ENCODE measurements around the gene SPEM2. TPM values are rescaled to one million over a fixed set of nuclear protein-coding genes. Genes with fewer than 3 reads are reported as not detected.

SPEM2 gene
- total and polyA plus RNA-seq, 2 of the 4 experiments (the other 2 are of a cell fraction): not detected

DNA sequence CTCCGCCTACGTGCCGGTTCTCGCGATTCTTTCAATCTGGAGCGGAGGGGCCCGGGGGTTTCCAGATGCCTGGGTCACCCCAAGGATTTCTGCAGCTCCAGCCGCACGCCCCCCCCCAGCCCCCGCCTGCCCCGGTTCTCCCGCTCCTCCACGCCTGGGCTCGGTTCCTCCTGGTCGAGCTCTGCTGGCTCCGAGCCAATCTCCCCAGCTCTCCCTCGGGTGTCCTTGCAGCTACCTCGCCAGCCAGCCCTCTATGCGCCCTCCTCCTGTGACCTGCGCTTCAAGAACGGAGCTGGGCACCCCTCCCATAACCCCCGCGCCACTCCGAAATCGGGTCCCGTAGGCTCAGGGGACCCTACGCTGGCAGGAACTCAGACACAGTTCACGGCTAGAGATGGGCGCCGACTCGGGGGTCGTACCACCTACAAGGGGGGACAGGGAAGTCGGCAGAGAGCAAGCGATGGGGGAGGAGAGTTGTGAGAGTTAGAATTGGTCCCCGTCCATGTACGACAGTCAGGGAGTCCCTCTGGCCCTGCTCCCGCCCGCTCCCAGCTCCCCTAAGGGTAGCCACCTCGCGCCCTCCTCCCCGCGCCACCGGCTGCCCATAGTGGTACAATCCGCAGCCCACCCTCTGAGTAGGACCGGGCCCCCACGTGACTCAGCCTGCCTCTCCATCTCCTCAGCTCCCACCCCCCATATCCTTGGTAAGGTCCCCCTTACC, 14.9 kb downstream of the SPEM2 start (continued):
- TF ChIP-seq BHLHE40 (IDR thresholded peaks at IDR 0.05; ENCODE audit: low read depth, low read length) (no peak), RAD21 (IDR thresholded peaks at IDR 0.05; ENCODE audit: low read length) (no peak)

DNA sequence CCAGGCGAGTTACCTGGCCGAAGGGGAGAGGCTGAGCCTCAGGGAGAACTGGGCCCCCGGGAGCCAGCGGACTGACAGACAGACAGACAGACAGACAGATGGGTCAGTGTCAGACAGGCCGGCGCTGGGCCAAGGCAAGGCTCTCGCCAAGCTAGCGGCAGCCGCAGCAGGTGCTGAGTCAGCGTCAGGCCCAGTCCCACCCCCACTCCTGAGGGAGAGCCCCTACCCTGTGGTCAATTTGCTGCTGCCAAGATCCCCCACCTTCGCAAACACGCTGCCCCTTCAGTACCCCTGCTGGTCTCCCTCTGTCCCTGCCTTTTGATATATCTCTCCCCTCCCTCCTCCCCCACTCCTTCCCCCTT, 15.4 kb downstream of the SPEM2 start:
- peaks cover 22% of the 10 kb centered on the region for H3K4me1 ChIP-seq (ENCODE audit: control insufficient read depth, insufficient read depth, low read length)
- dilution Hi-C loops (cut with HindIII; ENCODE audit: low sequenced_read_pairs, unreplicated experiment) (no loop called here), intact Hi-C loops (cut with micrococcal nuclease) (no loop called here), in situ Hi-C loops (cut with MboI; ENCODE audit: low sequenced_read_pairs) (no loop called here)
- WGBS, 2 experiments (ENCODE audit: extremely low coverage in 2 of 2, insufficient read length in 1 of 2): 5% methylated on average over 3 of the region's 12 CpGs; no CpG with 5 or more reads in 1 of the 2 experiments
- TF ChIP-seq, protein P1, sequence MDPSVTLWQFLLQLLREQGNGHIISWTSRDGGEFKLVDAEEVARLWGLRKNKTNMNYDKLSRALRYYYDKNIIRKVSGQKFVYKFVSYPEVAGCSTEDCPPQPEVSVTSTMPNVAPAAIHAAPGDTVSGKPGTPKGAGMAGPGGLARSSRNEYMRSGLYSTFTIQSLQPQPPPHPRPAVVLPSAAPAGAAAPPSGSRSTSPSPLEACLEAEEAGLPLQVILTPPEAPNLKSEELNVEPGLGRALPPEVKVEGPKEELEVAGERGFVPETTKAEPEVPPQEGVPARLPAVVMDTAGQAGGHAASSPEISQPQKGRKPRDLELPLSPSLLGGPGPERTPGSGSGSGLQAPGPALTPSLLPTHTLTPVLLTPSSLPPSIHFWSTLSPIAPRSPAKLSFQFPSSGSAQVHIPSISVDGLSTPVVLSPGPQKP (IDR thresholded peaks at IDR 0.05; ENCODE audit: borderline replicate concordance, low read depth, low read length): no peak
- peak; percentile 88 for TF ChIP-seq MAFK (IDR thresholded peaks at IDR 0.05; ENCODE audit: low read depth, low read length)
- peak; percentile 7; the same call in 1 of the 2 replicates for TF ChIP-seq NFE2L2 (IDR thresholded peaks at IDR 0.05; ENCODE audit: low read depth, low read length)
- no peak for TF ChIP-seq RFX5 (IDR thresholded peaks at IDR 0.05; ENCODE audit: low read depth, low read length)
- H3K27me3 ChIP-seq (ENCODE audit: control insufficient read depth, insufficient read depth, low read length): peaks cover 36% of the 10 kb centered on the region
- no peak for DNase-seq
- peak overlapping the region; percentile 97; the same call in 1 of the 2 replicates for H4K5ac ChIP-seq (ENCODE audit: low read depth, low read length)
- no peak overlapping the region for H2BK5ac ChIP-seq (ENCODE audit: low read depth, low read length, poor library complexity, severe bottlenecking)
- 0 out of 3 replicates have a peak overlapping the region, but pooled peaks have one; percentile 23 for H2BK15ac ChIP-seq (ENCODE audit: low read depth, low read length)
- no peak overlapping the region for H3K14ac ChIP-seq (replicated peaks; ENCODE audit: low read depth, low read length)
- no peak overlapping the region for H3K27ac ChIP-seq (ENCODE audit: insufficient read depth, low read length)
- H2AFZ ChIP-seq (replicated peaks; ENCODE audit: low read length, poor library complexity): peak overlapping the region; percentile 84
- no peak for ATAC-seq (ENCODE audit: low read depth)
- peaks cover 0 to 2% of the 10 kb centered on the region in 2 experiments; a peak in 1 of 4 replicates for H3K79me1 ChIP-seq (ENCODE audit: low read depth in 1 of 2, low read length in 2 of 2)
- no peaks in the 10 kb centered on the region for H3K36me3 ChIP-seq (ENCODE audit: control insufficient read depth, insufficient read depth, low read length)
- no peaks in the 10 kb centered on the region for H3K9me3 ChIP-seq (ENCODE audit: control insufficient read depth, insufficient read depth, low read length)
- H4K20me1 ChIP-seq (ENCODE audit: insufficient read depth, low read length): peaks cover 3% of the 10 kb centered on the region; the same call in 1 of the 2 replicates
- peak overlapping the region; percentile 93 for H2AK9ac ChIP-seq (replicated peaks; ENCODE audit: low read depth, low read length, poor library complexity)
- H2BK120ac ChIP-seq (ENCODE audit: low read depth, low read length): no peak overlapping the region
- ChIA-PET CTCF (no interaction called here), POLR2A (ENCODE audit: unreplicated experiment) (interaction anchor here (0.6 kb wide), 3 partner anchors 28 to 934 kb away, joined by 3 to 8 read pairs (median 7); no protein-coding TSS in a partner anchor)
- H3K23ac ChIP-seq (ENCODE audit: low read depth, low read length): no peak overlapping the region
- H3K4me2 ChIP-seq (ENCODE audit: low read depth, low read length): peak overlapping the region; percentile 80; the same call in 1 of the 2 replicates
- no peak overlapping the region for H3K56ac ChIP-seq (ENCODE audit: extremely low read depth, insufficient read depth, low read length)
- H2BK20ac ChIP-seq (ENCODE audit: low read depth, low read length): no peak overlapping the region
- 0 out of 2 replicates have a peak, but pooled peaks cover 8% of the 10 kb centered on the region for H3K9me1 ChIP-seq (ENCODE audit: insufficient read depth, low read length)
- peak overlapping the region; percentile 67; the same call in 1 of the 2 replicates for H3K9ac ChIP-seq (ENCODE audit: low read depth, low read length)
- H4K8ac ChIP-seq (ENCODE audit: low read depth in 2 of 2, low read length in 2 of 2): peak overlapping the region; percentile 67 to 94; a peak in 2 of 4 replicates
- BruUV-seq (replicated peaks): no TSS peak
- H3K4ac ChIP-seq (ENCODE audit: low read depth, low read length): peak overlapping the region; percentile 51; the same call in 1 of the 2 replicates
- peak overlapping the region; percentile 74; the same call in 1 of the 2 replicates for H4K91ac ChIP-seq (ENCODE audit: insufficient read depth, low read depth, low read length)
- H3K4me3 ChIP-seq (ENCODE audit: insufficient read depth, low read depth, low read length): no peak overlapping the region
- H2AK5ac ChIP-seq (ENCODE audit: low read depth, low read length): peak overlapping the region; percentile 68; the same call in 1 of the 2 replicates
- H3K18ac ChIP-seq (ENCODE audit: low read depth, low read length): no peak overlapping the region
